Activated T-helper 1 cell treated with Interleukin-2 at 50 U/mL for 16 hours (primary cell): ENCODE results near the gene FBXL7.

ENCODE experiments used
- DNase-seq: peaks from one replicate; pipeline ENCODE4 v3.0.0-alpha.2; 2020; ENCODE audit warnings: low read depth

FBXL7 gene

GRCh38 chr5:15544039-15544438 lies 44.1 kb downstream of the FBXL7 start:
- DNase-seq: no peak

- no peak for DNase-seq
Measured at GRCh38 chr5:15545082-15545481, 45.1 kb downstream of the FBXL7 start.

GRCh38 chr5:15547261-15547839 lies 47.4 kb downstream of the FBXL7 start:
- no peak for DNase-seq

GRCh38 chr5:15549961-15550360 lies 50.0 kb downstream of the FBXL7 start:
- DNase-seq: no peak

- DNase-seq: no peak
Measured at GRCh38 chr5:15550502-15551112, 50.6 kb downstream of the FBXL7 start.

GRCh38 chr5:15551113-15551504 lies 51.1 kb downstream of the FBXL7 start:
- DNase-seq: no peak

- DNase-seq: no peak
Measured at GRCh38 chr5:15554542-15554941, 54.6 kb downstream of the FBXL7 start.

- no peak for DNase-seq
Measured at GRCh38 chr5:15555176-15555575, 55.2 kb downstream of the FBXL7 start.

- DNase-seq: no peak
Measured at GRCh38 chr5:15558240-15558639, 58.3 kb downstream of the FBXL7 start.

GRCh38 chr5:15558681-15559080 lies 58.7 kb downstream of the FBXL7 start:
- no peak for DNase-seq

GRCh38 chr5:15560421-15560820 lies 60.4 kb downstream of the FBXL7 start:
- no peak for DNase-seq

GRCh38 chr5:15564523-15564922 lies 64.5 kb downstream of the FBXL7 start:
- DNase-seq: no peak

- no peak for DNase-seq
Measured at GRCh38 chr5:15564957-15565356, 65.0 kb downstream of the FBXL7 start.

- no peak for DNase-seq
Measured at GRCh38 chr5:15566306-15566705, 66.3 kb downstream of the FBXL7 start.

- no peak for DNase-seq
Measured at GRCh38 chr5:15566789-15567188, 66.8 kb downstream of the FBXL7 start.

GRCh38 chr5:15570491-15570890 lies 70.5 kb downstream of the FBXL7 start:
- no peak for DNase-seq

GRCh38 chr5:15571081-15571480 lies 71.1 kb downstream of the FBXL7 start:
- no peak for DNase-seq

GRCh38 chr5:15571618-15572017 lies 71.6 kb downstream of the FBXL7 start:
- DNase-seq: no peak

GRCh38 chr5:15573590-15573989 lies 73.6 kb downstream of the FBXL7 start:
- no peak for DNase-seq

GRCh38 chr5:15574128-15574527 lies 74.1 kb downstream of the FBXL7 start:
- DNase-seq: no peak

GRCh38 chr5:15574806-15575325 lies 74.9 kb downstream of the FBXL7 start:
- no peak for DNase-seq

- DNase-seq: no peak
Measured at GRCh38 chr5:15575666-15576065, 75.7 kb downstream of the FBXL7 start.

- no peak for DNase-seq
Measured at GRCh38 chr5:15577132-15577531, 77.2 kb downstream of the FBXL7 start.

- no peak for DNase-seq
Measured at GRCh38 chr5:15577831-15578230, 77.9 kb downstream of the FBXL7 start.
